ENCODE results near the gene ERC1.

DNA sequence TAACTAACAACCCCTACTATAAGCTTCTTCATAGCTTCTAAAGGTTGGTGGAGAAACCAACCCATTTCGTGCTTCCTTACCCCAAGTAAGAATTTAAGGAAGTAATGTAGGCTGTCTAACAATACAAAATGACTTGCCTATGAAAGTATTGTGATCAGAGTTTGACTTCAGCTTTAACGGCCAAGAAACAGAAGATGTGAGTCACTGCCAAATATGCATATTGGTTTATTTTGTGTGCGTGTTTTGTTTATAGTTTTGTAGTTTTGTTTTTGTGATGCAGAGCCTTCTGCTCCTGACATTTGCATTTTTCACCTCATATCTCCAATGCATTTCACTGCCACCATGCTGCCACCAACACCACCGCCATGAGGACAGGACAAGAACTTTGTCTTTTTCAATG, 457.3 kb downstream of the ERC1 start:
- TF ChIP-seq, protein P1, sequence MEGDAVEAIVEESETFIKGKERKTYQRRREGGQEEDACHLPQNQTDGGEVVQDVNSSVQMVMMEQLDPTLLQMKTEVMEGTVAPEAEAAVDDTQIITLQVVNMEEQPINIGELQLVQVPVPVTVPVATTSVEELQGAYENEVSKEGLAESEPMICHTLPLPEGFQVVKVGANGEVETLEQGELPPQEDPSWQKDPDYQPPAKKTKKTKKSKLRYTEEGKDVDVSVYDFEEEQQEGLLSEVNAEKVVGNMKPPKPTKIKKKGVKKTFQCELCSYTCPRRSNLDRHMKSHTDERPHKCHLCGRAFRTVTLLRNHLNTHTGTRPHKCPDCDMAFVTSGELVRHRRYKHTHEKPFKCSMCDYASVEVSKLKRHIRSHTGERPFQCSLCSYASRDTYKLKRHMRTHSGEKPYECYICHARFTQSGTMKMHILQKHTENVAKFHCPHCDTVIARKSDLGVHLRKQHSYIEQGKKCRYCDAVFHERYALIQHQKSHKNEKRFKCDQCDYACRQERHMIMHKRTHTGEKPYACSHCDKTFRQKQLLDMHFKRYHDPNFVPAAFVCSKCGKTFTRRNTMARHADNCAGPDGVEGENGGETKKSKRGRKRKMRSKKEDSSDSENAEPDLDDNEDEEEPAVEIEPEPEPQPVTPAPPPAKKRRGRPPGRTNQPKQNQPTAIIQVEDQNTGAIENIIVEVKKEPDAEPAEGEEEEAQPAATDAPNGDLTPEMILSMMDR (IDR thresholded peaks at IDR 0.05) = no peak
- TF ChIP-seq POLR2AphosphoS5 (IDR thresholded peaks at IDR 0.05) = no peak
- TF ChIP-seq POLR2A (IDR thresholded peaks at IDR 0.05) = no peak
